Camera-type eye (tissue), 1 donor: ENCODE measurements around the gene PRAMEF10. TPM values are rescaled to one million over a fixed set of nuclear protein-coding genes. Genes with fewer than 3 reads are reported as not detected.

Experiments
- total RNA-seq: library from RNA; depleted of rRNA; stranded (reverse); fragments of >200 nt; gene quantifications from one replicate; pipeline ENCODE4 v1.2.3, GENCODE V29; 2014

The PRAMEF10 gene, protein sequence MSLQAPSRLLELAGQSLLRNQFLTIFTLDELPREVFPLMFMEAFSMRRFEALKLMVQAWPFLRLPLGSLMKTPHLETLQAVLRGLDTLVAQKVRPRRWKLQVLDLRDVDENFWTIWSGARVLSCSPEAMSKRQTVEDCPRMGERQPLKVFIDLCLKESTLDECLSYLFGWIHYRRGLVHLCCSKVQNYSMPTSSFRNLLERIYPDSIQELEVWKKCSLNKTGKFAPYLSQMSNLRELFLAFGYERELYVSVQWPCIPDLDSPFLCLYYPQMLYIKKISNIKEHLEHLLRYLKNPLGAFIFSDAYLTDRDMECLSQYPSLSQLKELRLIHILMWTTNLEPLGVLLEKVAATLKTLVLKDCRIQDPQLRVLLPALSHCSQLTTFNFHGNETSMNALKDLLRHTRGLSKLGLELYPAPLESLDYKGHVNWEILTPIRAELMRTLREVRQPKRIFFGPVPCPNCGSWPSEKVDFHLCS
- total RNA-seq: not detected

DNA sequence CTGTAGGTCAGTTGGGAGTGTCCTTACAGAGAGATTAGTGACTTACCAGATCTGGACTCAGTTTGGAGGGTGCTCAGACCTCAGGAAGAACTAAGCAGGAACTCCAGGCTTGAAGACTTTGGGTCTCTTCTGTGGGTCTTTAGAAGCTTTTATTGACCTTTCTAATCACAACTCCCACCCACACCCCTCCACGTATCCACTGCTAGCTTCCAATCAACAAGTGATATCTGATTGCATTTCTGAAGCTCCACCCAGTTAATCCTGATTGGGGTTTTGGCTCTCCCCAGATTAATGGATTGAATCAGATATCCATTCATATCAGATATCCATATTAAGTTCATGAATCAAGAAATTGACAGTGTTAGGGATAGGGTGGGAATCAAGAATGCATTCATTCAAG, at the start of gene PRAMEF10:
Gene PRAMEF10, minus strand, starts transcription at position 101 of the 400 bp plus-strand sequence. CDS start 2,423 bp downstream, outside the sequence.

DNA sequence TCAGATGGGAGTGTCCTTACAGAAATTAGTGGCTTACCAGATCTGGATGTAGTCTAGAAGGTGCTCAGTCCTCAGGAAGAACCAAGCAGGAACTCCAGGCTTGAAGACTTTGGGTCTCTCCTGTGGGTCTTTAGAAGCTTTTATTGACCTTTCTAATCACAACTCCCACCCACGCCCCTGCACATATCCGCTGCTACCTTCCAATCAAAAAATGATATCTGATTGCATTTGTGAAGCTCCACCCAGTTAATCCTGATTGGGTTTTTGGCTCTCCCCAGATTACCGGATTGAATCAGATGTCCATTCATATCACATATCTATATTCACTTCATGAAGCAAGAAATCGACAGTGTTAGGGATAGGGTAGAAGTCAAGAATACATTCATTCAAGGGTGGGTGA, 49.4 kb upstream of the PRAMEF10 start, which contains the start of gene PRAMEF6:
Gene PRAMEF6, minus strand, starts transcription at position 101 of the 400 bp plus-strand sequence. CDS start 5,062 bp downstream, outside the sequence.

DNA sequence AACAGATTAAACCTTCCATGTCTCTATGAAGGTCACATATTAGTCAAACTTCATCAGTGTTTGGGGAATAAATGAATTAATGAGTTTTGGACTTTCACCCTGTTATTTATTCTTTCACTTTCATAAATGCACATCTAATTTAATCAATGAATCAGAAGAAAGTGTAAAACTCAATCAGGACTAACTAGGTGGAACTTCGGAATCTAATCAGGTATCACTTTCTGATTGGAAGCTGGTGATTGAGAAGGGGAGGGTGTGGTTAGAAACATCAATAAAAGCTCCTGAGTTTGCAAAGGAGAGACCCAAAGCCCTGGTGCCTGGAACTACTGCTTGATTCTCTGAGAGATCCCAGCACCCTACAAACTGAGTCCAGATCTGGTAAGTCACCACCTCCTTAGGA, 18.2 kb upstream of the PRAMEF10 start, which contains the start of gene PRAMEF7:
Gene PRAMEF7, plus strand, starts transcription at position 301 of the 400 bp plus-strand sequence. CDS start 1,083 bp downstream, outside the sequence.

DNA sequence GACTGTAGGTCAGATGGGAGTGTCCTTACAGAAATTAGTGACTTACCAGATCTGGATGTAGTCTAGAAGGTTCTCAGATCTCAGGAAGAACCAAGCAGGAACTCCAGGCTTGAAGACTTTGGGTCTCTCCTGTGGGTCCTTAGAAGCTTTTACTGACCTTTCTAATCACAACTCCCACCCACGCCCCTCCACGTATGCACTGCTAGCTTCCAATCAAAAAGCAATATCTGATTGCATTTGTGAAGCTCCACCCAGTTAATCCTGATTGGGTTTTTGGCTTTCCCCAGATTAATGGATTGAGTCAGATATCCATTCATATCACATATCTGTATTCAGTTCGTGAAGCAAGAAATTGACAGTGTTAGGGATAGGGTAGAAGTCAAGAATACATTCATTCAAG, 12.0 kb downstream of the PRAMEF10 start, which contains the start of gene PRAMEF4:
Gene PRAMEF4, minus strand, starts transcription at position 101 of the 400 bp plus-strand sequence. CDS start 2,807 bp downstream, outside the sequence.

DNA sequence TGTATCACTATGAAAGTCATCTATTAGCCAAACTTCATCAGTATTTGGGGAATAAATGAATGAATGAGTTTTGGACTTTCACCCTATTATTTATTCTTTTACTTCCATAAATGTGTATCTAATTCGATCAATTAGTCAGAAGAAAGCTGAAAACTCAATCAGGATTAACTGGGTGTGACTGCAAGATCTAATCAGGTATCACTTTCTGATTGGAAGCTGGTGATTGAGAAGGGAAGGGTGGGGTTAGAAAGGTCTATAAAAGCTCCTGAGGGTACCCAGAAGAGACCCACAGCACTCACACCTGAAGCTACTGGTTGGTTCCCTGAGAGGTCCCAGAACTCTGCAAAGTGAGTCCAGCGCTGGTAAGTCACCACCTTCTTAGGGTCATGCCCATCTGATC, 41.3 kb downstream of the PRAMEF10 start, which contains the start of gene PRAMEF2:
Gene PRAMEF2, plus strand, starts transcription at position 301 of the 400 bp plus-strand sequence. CDS start 1,924 bp downstream, outside the sequence.

DNA sequence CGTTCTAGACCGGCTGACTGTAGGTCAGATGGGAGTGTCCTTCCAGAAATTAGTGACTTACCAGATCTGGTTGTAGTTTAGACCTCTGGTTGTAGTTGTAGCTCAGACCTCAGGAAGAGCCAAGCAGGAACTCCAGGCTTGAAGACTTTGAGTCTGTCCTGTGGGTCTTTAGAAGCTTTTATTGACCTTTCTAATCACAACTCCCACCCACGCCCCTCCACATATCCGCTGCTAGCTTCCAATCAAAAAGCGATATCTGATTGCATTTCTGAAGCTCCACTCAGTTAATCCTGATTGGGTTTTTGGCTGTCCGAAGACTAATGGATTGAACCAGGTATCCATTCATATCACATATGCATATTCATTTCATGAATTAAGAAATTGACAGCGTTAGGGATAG, 49.5 kb downstream of the PRAMEF10 start, which contains the start of gene HNRNPCL1:
Gene HNRNPCL1, minus strand, starts transcription at position 101 of the 400 bp plus-strand sequence. CDS start 431 bp downstream, outside the sequence.

Other genes starting within 250 kb of the PRAMEF10 start
- gene AADACL3, start 182.2 kb downstream of the PRAMEF10 start, total RNA-seq: 0.11 TPM
- not detected for gene CFAP107, start 152.1 kb downstream of the PRAMEF10 start, total RNA-seq
- not detected for gene PRAMEF12, start 124.5 kb downstream of the PRAMEF10 start, total RNA-seq
- not detected for gene PRAMEF1, start 106.9 kb downstream of the PRAMEF10 start, total RNA-seq
- gene PRAMEF11, start 66.9 kb downstream of the PRAMEF10 start, total RNA-seq: not detected
- not detected for gene HNRNPCL1, start 49.5 kb downstream of the PRAMEF10 start, total RNA-seq
- gene PRAMEF2, start 41.2 kb downstream of the PRAMEF10 start, total RNA-seq: not detected
- gene PRAMEF4, start 12.1 kb downstream of the PRAMEF10 start, total RNA-seq: not detected
- not detected for gene PRAMEF7, start 18.3 kb upstream of the PRAMEF10 start, total RNA-seq
- not detected for gene PRAMEF6, start 49.3 kb upstream of the PRAMEF10 start, total RNA-seq
- gene PRAMEF27, start 158.3 kb upstream of the PRAMEF10 start, total RNA-seq: not detected
- not detected for gene HNRNPCL3, start 162.5 kb upstream of the PRAMEF10 start, total RNA-seq
- not detected for gene PRAMEF25, start 172.5 kb upstream of the PRAMEF10 start, total RNA-seq
- not detected for gene HNRNPCL2, start 218.6 kb upstream of the PRAMEF10 start, total RNA-seq